Measurements from ENCODE around the gene PTBP1. TPM values are rescaled to one million over a fixed set of nuclear protein-coding genes. Genes with fewer than 3 reads are reported as not detected.

Gene PTBP1
- total and polyA plus RNA-seq, 2 donors (not counting 1 experiment from before 2014, with no cell fraction given), result 137 to 309 TPM

- ATAC-seq (ENCODE audit: low read depth), result no peak
Measured at GRCh38 chr19:827710-828321, 30.6 kb downstream of the PTBP1 start, which contains the start of gene AZU1. TSS of gene AZU1 (plus strand) at chr19:827837. CDS start at chr19:827847, 10 bp downstream.

GRCh38 chr19:829129-829758, 32.0 kb downstream of the PTBP1 start:
- no peak for ATAC-seq (ENCODE audit: low read depth)

More at GRCh38 chr19:827710-828321, 30.6 kb downstream of the PTBP1 start, which contains the start of gene AZU1:
- H3K4me2 ChIP-seq (replicated peaks; ENCODE audit: low read depth, low read length, poor library complexity, severe bottlenecking), result no peak within 1 kb of the TSS
- H4K20me1 ChIP-seq (ENCODE audit: control insufficient read depth, insufficient read depth, low read length, poor library complexity, severe bottlenecking), result no peaks in the 10 kb centered on the region
- ChIA-PET POLR2A (interaction anchor here (0.6 kb wide), 1 partner anchor 165 kb away, joined by 3 read pairs; the partner anchor contains the start of gene RNF126), CTCF (no interaction called here)
- Mint-ChIP-seq H3K4me1 (no peaks in the 10 kb centered on the region), H3K4me3 (no peak within 1 kb of the TSS), H3K27me3 (peaks cover 11% of the 10 kb centered on the region), H3K27ac (no peak within 1 kb of the TSS), H3K9me3 (ENCODE audit: insufficient read depth) (no peaks in the 10 kb centered on the region)
- no peaks in the 10 kb centered on the region for H3K36me3 ChIP-seq (replicated peaks in 1 of 2; ENCODE audit: control extremely low read depth in 1 of 2, control insufficient read depth in 1 of 2, extremely low read depth in 1 of 2, insufficient read depth in 2 of 2, low read length in 1 of 2)
- DNase-seq, result no peak
- H3K79me2 ChIP-seq (ENCODE audit: control insufficient read depth, insufficient read depth, low read length), result no peaks in the 10 kb centered on the region
- intact Hi-C loops (cut with micrococcal nuclease), result no loop called here
- no peaks in the 10 kb centered on the region for H3K4me1 ChIP-seq (ENCODE audit: control insufficient read depth in 2 of 2, insufficient read depth in 2 of 2, low read length in 2 of 2)
- peaks cover 0 to 6% (median 0%) of the 10 kb centered on the region in 3 donors for H3K9me3 ChIP-seq (ENCODE audit: control extremely low read depth in 1 of 3, control insufficient read depth in 2 of 3, insufficient read depth in 1 of 3, low read length in 2 of 3)
- H2AFZ ChIP-seq (ENCODE audit: insufficient read depth, low read depth, low read length, poor library complexity, severe bottlenecking), result no peak within 1 kb of the TSS
- peaks cover 0 to 45% (median 9%) of the 10 kb centered on the region in 4 experiments for H3K27me3 ChIP-seq (replicated peaks in 1 of 4; ENCODE audit: control extremely low read depth in 1 of 4, control insufficient read depth in 3 of 4, insufficient read depth in 4 of 4, low read length in 3 of 4)
- H3K9ac ChIP-seq (ENCODE audit: low read length), result no peak within 1 kb of the TSS
- TF ChIP-seq EZH2 (IDR thresholded peaks at IDR 0.05; ENCODE audit: borderline replicate concordance, insufficient read depth, low read depth, low read length, poor library complexity, severe bottlenecking), result no peak
- TF ChIP-seq, protein P1, sequence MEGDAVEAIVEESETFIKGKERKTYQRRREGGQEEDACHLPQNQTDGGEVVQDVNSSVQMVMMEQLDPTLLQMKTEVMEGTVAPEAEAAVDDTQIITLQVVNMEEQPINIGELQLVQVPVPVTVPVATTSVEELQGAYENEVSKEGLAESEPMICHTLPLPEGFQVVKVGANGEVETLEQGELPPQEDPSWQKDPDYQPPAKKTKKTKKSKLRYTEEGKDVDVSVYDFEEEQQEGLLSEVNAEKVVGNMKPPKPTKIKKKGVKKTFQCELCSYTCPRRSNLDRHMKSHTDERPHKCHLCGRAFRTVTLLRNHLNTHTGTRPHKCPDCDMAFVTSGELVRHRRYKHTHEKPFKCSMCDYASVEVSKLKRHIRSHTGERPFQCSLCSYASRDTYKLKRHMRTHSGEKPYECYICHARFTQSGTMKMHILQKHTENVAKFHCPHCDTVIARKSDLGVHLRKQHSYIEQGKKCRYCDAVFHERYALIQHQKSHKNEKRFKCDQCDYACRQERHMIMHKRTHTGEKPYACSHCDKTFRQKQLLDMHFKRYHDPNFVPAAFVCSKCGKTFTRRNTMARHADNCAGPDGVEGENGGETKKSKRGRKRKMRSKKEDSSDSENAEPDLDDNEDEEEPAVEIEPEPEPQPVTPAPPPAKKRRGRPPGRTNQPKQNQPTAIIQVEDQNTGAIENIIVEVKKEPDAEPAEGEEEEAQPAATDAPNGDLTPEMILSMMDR (IDR thresholded peaks at IDR 0.05), result no peak
- no peak within 1 kb of the TSS for H3K4me3 ChIP-seq (ENCODE audit: control extremely low read depth in 1 of 5, extremely low read depth in 1 of 5, insufficient read depth in 1 of 5, low read depth in 2 of 5, low read length in 4 of 5)
- WGBS (ENCODE audit: insufficient coverage), result 74% methylated on average over 33 of the region's 33 CpGs
- no peak within 1 kb of the TSS for H3K27ac ChIP-seq (ENCODE audit: low read length in 2 of 2)

More at GRCh38 chr19:829129-829758, 32.0 kb downstream of the PTBP1 start:
- Histone ChIP-seq H3K9me3 (ENCODE audit: control extremely low read depth in 1 of 3, control insufficient read depth in 2 of 3, insufficient read depth in 1 of 3, low read length in 2 of 3) (peaks cover 0 to 6% (median 0%) of the 10 kb centered on the region in 3 donors), H3K79me2 (ENCODE audit: control insufficient read depth, insufficient read depth, low read length) (no peaks in the 10 kb centered on the region), H3K4me2 (replicated peaks; ENCODE audit: low read depth, low read length, poor library complexity, severe bottlenecking) (no peak overlapping the region), H3K4me3 (ENCODE audit: control extremely low read depth in 1 of 5, extremely low read depth in 1 of 5, insufficient read depth in 1 of 5, low read depth in 2 of 5, low read length in 4 of 5) (no peak overlapping the region), H3K4me1 (ENCODE audit: control insufficient read depth in 2 of 2, insufficient read depth in 2 of 2, low read length in 2 of 2) (no peaks in the 10 kb centered on the region), H2AFZ (ENCODE audit: insufficient read depth, low read depth, low read length, poor library complexity, severe bottlenecking) (no peak overlapping the region), H3K9ac (ENCODE audit: low read length) (no peak overlapping the region), H3K27ac (ENCODE audit: low read length in 2 of 2) (no peak overlapping the region), H4K20me1 (ENCODE audit: control insufficient read depth, insufficient read depth, low read length, poor library complexity, severe bottlenecking) (no peaks in the 10 kb centered on the region), H3K36me3 (replicated peaks in 1 of 2; ENCODE audit: control extremely low read depth in 1 of 2, control insufficient read depth in 1 of 2, extremely low read depth in 1 of 2, insufficient read depth in 2 of 2, low read length in 1 of 2) (no peaks in the 10 kb centered on the region), H3K27me3 (replicated peaks in 1 of 4; ENCODE audit: control extremely low read depth in 1 of 4, control insufficient read depth in 3 of 4, insufficient read depth in 4 of 4, low read length in 3 of 4) (peaks cover 0 to 34% (median 5%) of the 10 kb centered on the region in 4 experiments)
- H3K4me1 Mint-ChIP-seq, result no peaks in the 10 kb centered on the region
- H3K4me3 Mint-ChIP-seq, result no peak overlapping the region
- no peak for TF ChIP-seq EZH2 (IDR thresholded peaks at IDR 0.05; ENCODE audit: borderline replicate concordance, insufficient read depth, low read depth, low read length, poor library complexity, severe bottlenecking)
- TF ChIP-seq, protein P1 (IDR thresholded peaks at IDR 0.05), result no peak
- no peak overlapping the region for H3K27ac Mint-ChIP-seq
- H3K9me3 Mint-ChIP-seq (ENCODE audit: insufficient read depth), result no peaks in the 10 kb centered on the region
- CTCF ChIA-PET, result no interaction called here
- H3K27me3 Mint-ChIP-seq, result peaks cover 8% of the 10 kb centered on the region
- intact Hi-C loops (cut with micrococcal nuclease), result no loop called here
- DNase-seq, result no peak
- 83% methylated on average over 18 of the region's 18 CpGs for WGBS (ENCODE audit: insufficient coverage)
- POLR2A ChIA-PET, result no interaction called here

Data from B cell (primary cell).